22Rv1 (cell line): Measurements from ENCODE around the gene CARMIL1.

Experiments used
- H3K27ac ChIP-seq: fragments of 450-650 bp; 2 replicates; pipeline ENCODE4 v1.5.1; 2017
- CTCF ChIP-seq: fragments of 450-650 bp; IDR thresholded peaks from 2 replicates; pipeline ENCODE4 v1.5.1; 2017; ENCODE audit warnings: mild to moderate bottlenecking
- ZFX ChIP-seq: fragments of 450-650 bp; IDR thresholded peaks from 2 replicates; pipeline ENCODE4 v1.6.1; 2017; ENCODE audit warnings: antibody characterized with exemption, borderline replicate concordance

The CARMIL1 gene

GRCh38 chr6:25454136-25454535, 175.0 kb downstream of the CARMIL1 start:
- H3K27ac ChIP-seq: no peak overlapping the region
- TF ChIP-seq CTCF (no peak), ZFX (no peak)

- no peak overlapping the region for H3K27ac ChIP-seq
- TF ChIP-seq CTCF (no peak), ZFX (no peak)
Observed at GRCh38 chr6:25456249-25457040, 177.3 kb downstream of the CARMIL1 start.

GRCh38 chr6:25457516-25457915, 178.3 kb downstream of the CARMIL1 start:
- TF ChIP-seq ZFX (no peak), CTCF (no peak)
- no peak overlapping the region for H3K27ac ChIP-seq

- TF ChIP-seq CTCF: no peak
- TF ChIP-seq ZFX: no peak
- no peak overlapping the region for H3K27ac ChIP-seq
Observed at GRCh38 chr6:25458485-25458884, 179.3 kb downstream of the CARMIL1 start.

GRCh38 chr6:25462235-25462897, 183.2 kb downstream of the CARMIL1 start:
- TF ChIP-seq ZFX: no peak
- no peak for TF ChIP-seq CTCF
- H3K27ac ChIP-seq: no peak overlapping the region

GRCh38 chr6:25463441-25463840, 184.3 kb downstream of the CARMIL1 start:
- no peak for TF ChIP-seq CTCF
- TF ChIP-seq ZFX: no peak

GRCh38 chr6:25464225-25464624, 185.1 kb downstream of the CARMIL1 start:
- no peak for TF ChIP-seq CTCF
- TF ChIP-seq ZFX: no peak
- no peak overlapping the region for H3K27ac ChIP-seq

More at GRCh38 chr6:25463441-25463840, 184.3 kb downstream of the CARMIL1 start:
- no peak overlapping the region for H3K27ac ChIP-seq
